HTERT RPE-1 (cell line): Measurements from ENCODE around the gene DPF3.

Experiments used
- in situ Hi-C: fragments of 300-500 bp; cut with MboI; formaldehyde crosslinking; loops from 4 replicates; pipeline ENCODE4 v1.14.3; 2020; ENCODE audit warnings: low sequenced_read_pairs

The DPF3 gene

DNA sequence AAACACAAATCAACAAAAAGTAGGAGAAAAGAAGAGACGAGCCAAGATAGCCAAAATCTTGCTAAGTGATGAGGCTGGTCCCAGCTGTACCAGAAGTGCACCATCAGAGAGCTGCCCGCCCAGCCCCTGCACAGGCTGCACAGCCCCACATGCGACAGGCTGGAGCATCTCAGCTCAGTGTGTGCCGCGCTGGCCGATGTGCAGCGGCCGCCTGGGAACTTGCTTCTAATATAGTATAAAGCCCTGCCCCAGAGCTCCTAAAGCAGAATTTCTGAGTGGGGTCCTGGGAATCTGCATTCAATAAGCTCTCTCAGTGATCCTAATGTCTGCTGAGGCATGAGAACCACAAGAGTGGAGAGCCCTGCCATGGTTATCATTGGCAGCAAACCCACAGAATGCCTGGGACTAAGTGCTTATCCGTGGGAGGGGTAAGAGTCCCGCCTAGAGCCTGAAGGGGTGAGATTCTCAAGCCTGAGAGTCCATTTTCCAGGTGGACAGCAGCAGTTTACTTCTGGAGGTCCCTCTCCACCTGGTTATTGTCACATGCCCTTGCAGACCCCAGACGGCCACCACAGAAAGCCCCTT, 171.6 kb downstream of the DPF3 start:
- in situ Hi-C loops, result no loop called here

DNA sequence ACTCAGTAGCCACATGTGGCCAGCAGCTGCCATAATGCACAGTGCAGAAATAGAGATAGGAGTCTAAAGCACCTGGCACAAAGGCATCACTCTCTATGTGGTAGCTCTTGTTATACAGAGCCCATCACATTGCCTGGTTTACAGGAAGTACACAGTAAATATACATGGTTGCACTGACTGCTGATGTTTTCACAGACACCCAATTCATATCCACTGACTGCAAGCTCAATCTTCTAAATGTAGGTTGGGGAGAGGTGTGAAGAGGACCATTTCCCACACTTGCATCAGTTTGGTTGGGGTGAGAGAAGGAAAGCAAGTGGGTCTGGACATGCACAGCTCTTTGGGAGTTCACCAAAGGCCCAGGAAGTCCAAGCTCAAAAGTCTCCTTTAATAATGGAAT, 172.8 kb downstream of the DPF3 start:
- in situ Hi-C loops, result no loop called here

DNA sequence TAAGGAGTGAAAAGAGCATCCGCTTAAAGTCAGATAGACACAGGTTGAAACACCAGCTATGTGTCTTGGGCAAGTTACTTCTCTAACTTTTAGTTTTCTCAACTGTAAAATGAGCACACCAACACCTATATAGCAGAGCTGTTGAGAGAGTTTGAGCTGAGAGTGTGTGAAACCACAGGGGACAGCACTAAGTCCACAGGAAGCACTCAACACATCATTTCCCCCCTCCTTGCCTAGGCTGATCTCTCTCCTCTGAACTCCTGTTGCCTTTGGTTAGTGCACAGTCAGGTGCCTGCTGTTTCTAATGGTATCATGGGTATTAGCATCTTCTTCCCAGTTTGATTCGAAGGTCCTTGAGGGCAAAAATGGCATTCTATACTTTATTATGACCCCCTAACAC, 176.7 kb downstream of the DPF3 start:
- in situ Hi-C loops, result no loop called here

DNA sequence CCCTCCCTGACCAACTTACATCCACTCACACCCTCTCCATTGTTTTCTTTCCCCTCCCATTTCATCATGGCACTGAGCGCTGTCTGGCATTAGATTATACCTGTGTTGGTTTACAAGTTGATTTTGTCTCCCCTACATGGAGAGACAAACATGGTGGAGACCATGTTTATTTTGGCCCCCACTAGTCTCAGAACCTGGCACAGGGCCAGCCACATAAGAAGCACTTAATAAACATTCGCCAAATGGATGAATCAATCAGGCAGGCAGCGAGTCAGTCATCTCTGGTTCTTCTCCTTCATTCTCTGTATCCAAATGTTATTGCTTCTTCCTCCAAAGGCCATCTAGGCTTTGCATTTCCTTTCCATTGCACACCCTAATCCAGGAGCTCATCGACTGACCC, 177.4 kb downstream of the DPF3 start:
- in situ Hi-C loops, result no loop called here

DNA sequence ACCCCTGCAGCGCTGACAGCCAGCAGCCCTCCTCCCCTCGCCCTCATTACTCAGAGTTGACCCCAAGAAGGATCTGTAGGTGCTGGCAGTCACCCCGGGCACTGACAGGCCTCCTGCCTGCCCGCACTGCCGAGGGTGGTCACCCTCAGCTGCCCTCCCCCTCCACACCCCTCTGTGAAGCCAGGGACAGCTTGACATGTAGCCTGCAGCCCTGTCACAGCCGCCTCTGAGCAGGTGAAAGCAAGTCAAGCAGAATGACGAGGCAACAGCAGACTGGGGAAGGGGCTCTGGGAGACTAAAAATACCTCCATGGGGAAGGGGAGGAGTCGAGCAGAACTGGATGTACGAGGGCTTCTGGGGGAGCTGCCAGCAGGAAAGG, 178.1 kb downstream of the DPF3 start:
- in situ Hi-C loops, result no loop called here

DNA sequence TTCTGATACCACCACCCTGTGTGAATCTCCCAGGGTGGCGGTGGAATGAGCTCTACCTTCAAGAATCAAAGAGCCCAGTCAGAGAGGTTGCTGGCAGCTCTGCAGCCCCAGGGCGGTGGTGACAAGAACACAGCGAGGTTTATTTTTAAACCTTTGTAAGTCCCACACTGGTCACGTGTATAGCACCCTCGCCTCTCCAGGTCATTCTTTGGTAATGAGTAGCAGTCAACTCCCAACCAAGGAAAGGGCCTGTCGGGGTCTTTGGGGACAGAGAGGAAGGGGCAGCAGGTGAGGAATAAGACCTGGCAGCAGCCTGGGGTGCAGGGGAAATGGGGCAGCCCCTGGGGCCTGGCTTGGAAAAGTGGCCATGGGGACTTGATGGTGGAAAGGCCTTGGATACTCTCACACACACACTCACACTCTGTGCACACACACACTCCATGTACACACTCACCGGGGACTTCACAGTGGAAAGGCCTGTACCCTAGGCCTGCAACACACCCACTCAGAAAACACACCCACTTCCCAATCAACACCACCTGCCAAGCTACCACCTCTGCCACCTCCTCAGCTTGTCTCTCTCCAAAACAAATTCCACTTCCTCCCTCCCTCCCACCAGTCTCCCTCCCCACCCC, 178.6 kb downstream of the DPF3 start:
- in situ Hi-C loops, result no loop called here

GRCh38 chr14:72714871-72715214, 179.1 kb downstream of the DPF3 start:
- in situ Hi-C loops, result no loop called here

- in situ Hi-C loops, result no loop called here
Measured at GRCh38 chr14:72714094-72714493, 179.8 kb downstream of the DPF3 start.

GRCh38 chr14:72711936-72712335, 182.0 kb downstream of the DPF3 start:
- in situ Hi-C loops, result no loop called here

DNA sequence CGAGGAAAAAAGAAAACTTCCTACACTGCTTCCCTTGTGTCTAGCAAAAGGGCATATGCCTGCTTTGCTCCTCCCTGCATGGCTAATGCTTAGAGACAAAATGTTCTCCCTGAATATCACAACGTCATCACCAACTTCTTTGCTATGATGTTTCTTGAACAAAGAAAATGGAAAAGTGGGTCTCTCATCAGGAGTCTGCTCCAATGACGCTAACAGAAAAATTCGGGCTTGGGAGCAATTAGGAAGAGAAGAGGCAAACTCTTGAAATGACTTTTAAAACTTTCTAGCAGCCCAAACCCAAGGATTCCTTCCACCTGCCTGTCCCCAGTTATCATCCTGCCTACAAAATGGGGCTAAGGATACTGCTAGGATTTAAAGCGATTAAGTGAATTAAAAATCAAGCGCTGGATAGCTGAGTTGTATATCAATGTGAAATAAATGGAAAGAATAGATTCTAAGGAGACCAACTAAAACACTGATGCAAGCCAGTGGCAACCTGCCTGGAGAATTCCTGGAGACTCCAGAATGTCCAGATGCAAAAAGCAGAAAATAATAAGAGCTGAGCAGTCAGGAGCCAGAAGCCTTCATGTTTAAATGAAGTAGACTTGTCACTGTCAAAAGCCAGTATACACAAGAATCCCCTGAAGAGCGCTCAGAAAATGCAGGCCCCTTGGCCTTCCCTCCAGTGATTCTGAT, 183.8 kb downstream of the DPF3 start:
- in situ Hi-C loops, result no loop called here

GRCh38 chr14:72708708-72709475, 185.0 kb downstream of the DPF3 start:
- in situ Hi-C loops, result no loop called here

DNA sequence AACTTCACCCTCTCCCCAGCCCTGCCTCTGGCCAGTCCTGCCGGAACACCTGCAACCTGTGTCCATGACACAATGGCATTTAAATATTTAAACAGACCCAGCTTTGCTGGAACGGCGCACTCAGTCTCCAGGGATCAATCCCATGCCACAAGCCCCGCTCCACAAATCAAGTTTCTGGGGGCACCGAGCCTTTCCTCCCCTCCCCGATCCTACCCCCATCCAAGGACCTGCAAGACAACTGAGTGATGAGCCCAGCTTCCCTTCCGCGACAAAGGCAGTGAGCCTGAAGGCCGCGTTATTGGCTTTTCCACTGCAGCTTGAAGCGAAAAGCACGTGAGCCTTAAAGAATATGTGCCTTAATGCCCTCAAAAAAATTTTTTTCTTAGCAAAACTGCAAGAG, 185.7 kb downstream of the DPF3 start:
- in situ Hi-C loops, result no loop called here

DNA sequence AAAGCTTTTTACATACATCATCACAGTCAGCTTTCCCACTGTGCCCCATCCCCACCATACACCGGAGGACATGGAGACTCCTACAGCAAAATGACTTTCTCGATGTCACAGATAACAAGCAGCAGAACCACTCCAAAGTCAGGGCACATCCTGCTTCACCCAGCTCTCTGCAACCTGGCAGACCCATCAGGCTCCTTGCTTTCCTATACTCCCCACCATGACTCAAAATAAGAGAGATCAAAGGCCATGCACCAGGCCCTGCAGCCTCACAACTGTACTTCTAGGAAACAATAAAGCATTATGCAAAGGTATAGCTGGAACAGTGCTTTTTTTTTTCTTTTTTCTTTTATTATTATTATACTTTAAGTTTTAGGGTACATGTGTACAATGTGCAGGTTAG, 187.4 kb downstream of the DPF3 start:
- in situ Hi-C loops, result no loop called here

DNA sequence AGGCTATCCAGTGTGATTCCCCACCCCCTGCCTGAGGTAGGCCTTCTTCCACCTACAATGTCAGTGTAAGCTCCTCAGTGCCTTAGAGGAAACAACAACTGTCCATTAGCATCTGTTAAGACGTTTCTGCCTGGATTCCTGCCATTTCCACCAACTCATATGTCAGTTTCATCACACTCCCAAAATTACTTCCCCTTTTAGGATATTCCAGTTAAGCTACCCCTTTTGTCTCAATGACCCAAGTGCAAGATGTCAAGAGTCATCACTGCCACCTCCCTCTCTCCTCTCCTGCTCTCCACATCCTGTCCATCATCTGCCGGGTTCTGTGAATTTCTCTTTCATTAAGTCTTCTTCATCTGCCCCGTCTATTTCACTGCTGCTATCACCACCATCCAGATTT, 189.4 kb downstream of the DPF3 start:
- in situ Hi-C loops, result no loop called here

DNA sequence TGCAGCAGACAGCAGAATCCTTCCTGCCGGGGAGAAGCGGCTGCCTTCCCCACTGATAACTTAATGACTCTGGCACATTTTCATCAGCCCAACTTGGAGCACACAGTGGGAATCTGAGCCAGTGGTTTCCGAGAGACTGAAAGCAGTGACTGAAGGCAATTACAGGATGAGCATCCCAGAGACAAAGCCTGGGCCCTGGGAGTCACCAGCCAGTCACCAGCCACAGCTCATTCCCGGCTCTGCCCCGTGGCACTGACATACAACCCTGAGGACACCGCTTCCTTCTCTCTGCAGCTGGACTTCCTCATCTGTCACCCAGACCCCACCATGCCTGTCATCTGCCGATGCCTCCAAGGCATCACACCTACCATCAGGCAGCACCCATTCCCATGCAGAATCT, 192.3 kb downstream of the DPF3 start:
- in situ Hi-C loops, result no loop called here

GRCh38 chr14:72701237-72701565, 192.7 kb downstream of the DPF3 start:
- in situ Hi-C loops, result no loop called here

GRCh38 chr14:72700338-72701236, 193.3 kb downstream of the DPF3 start:
- in situ Hi-C loops, result no loop called here

GRCh38 chr14:72699852-72700257, 194.0 kb downstream of the DPF3 start:
- in situ Hi-C loops, result no loop called here

DNA sequence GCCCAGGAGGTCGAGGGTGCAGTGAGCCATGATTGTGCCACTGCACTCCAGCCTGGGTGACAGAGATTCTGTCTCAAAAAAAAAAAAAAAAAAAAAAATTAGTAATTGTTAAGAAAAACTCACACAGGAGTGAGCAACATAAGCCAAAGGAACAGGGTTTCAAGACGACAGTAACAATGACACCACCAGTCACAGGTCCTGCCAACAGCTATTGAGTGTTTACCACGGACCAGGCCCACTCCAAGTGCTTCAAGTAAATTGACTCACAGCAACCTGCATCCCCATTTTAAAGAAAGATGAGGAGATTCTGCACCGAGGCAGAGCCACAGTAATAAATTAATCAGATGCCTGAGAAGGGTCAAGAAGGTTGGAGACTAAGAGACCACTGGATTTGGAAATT, 194.5 kb downstream of the DPF3 start:
- in situ Hi-C loops, result no loop called here

- in situ Hi-C loops, result no loop called here
Measured at GRCh38 chr14:72692696-72693095, 201.2 kb downstream of the DPF3 start.

- in situ Hi-C loops, result no loop called here
Measured at GRCh38 chr14:72690324-72690723, 203.6 kb downstream of the DPF3 start.
